GM18861 (cell line): ENCODE data around the gene CRAMP1.

ENCODE experiments used
- ATAC-seq: cut with Tn5 transposase; IDR thresholded peaks from one replicate; pipeline ENCODE4 v1.9.1; 2021; ENCODE audit not compliant: unreplicated experiment

The CRAMP1 gene, protein sequence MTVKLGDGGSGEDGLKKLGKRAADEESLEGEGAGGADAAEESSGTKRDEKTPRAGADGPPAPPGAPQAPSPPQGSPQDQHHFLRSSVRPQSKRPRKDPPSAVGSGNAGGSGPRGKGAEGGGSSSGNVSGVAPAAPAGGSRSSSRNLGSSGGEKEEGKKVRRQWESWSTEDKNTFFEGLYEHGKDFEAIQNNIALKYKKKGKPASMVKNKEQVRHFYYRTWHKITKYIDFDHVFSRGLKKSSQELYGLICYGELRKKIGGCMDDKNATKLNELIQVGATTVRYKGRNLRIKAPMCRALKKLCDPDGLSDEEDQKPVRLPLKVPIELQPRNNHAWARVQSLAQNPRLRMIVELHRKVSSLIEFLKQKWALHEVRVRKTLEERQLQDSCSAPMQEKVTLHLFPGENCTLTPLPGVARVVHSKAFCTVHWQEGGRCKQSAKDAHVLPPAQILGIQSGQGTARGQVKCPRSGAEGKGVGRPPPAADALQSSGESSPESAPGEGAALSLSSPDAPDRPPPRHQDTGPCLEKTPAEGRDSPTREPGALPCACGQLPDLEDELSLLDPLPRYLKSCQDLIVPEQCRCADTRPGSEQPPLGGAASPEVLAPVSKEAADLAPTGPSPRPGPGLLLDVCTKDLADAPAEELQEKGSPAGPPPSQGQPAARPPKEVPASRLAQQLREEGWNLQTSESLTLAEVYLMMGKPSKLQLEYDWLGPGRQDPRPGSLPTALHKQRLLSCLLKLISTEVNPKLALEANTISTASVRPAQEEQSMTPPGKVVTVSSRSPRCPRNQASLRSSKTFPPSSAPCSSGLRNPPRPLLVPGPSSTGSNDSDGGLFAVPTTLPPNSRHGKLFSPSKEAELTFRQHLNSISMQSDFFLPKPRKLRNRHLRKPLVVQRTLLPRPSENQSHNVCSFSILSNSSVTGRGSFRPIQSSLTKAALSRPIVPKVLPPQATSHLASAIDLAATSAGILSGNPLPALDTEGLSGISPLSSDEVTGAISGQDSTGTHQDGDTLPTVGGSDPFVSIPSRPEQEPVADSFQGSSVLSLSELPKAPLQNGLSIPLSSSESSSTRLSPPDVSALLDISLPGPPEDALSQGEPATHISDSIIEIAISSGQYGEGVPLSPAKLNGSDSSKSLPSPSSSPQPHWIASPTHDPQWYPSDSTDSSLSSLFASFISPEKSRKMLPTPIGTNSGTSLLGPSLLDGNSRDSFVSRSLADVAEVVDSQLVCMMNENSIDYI (N-terminal part only)

DNA sequence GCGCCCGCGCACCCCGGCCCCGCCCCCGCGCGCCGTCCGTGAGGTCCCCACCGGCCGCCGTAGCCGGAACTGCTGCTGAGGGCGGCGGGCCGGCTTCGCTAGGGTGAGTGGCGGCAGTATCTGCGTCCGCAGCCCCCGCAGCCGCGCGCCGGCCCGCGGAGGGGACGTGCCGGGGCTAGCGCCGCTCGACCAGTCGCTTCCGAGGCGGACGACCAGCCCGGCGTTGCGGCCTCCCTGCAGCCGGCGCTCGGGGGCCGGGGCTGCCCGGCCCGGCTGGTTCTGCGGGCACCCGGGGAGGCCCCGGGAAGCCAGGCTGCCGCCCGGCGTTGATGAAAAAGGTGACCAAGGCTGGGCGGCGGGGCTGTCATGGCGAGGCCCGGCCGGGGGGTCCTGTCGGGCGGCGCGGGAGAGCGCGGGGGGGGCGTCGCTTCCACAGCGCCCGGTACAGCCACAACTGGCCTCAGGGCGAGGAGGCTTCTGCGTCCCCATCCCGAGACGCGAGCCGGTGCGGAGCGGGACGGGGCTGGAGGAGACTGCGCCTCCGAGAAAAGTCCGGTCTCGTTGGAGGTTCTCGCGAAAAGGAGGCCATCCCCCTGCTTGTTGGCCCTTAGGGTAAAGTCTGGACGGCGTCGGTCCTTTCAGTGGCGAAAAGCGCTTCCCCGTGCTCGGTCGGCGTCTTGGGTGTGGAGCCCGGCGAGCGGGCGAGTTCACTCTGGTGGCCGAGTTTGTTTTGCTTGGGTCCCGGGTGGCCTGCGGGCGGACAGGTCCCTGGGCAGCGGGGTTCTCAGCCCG is at the start of gene CRAMP1:
Gene CRAMP1 (plus strand): TSS at position 41 of the 792 bp plus-strand sequence. CDS start 2,280 bp downstream, outside the sequence.
- ATAC-seq, result peak; percentile 6

DNA sequence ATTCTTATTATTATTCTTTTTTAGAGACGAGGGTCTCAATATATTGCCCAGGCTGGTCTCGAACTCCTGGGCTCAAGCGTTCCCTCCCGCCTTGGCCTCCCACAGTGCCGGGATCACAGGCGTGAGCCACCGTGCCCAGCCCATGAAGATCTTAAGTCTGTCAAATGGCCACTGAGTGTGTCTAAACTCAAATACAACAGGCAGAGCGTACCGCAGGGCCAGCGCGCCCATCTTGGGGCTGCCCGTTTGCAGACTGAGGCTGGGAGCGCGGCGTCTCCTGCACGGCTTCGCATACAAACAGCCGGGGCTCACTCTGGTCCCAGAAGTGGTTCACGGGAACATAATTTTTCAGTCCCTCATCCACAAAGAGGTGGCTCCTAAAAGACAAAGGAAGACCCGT is 48.4 kb upstream of the CRAMP1 start:
- no peak for ATAC-seq

DNA sequence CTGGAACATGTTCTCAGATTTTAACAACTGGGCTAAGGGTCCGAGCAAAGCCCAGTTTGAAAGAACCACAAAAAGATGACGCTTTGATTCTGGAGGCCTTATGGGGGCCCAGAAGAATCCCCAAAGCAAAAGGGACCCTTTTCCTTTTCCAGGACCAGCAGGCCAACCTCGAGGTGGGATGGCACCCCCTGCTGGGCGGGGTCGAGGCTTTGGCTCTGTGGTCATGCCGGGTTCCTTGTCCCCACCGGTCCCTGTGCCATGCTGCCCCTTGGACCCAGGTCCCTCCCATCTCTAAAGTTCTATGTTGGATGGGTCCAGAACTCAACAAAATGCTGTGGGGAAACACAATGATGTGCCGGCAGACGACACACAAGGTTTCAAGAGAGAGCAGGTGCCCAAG is 47.8 kb upstream of the CRAMP1 start:
- no peak for ATAC-seq

DNA sequence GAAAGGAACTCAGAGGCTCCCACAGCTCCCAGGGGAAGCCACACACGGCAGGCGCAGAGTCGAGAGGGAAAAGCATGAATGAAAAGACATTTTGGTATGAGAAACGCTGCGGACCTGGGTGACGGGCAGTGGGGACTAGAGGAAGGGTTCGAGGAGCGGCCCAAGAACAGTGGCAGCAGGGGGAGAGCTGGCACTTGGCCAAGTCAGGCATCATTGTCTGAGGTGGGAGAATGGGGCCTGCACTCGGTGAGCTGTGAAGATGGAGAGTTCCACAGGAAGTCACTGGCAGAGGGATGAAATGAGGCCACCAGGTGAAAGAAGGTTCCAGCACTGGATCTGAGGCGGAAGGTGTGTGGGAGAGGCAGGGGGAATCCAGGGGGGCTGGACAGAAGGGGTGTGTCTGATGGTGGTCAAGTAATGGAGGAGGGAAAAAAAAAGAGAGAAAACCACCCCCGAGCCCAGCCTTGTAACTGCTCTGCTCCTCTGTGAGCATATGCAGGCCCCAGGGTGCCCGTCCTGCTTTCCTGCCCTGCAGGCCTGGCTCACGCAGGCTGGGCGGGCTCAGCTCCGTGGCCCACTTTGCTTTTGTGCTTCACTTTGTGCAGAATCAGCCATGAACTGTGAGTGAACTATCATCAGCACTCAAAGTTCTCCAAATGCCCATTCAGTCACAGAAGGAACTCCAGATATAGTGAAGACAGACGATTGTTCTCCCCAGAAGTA is 46.9 kb upstream of the CRAMP1 start:
- ATAC-seq, result no peak

DNA sequence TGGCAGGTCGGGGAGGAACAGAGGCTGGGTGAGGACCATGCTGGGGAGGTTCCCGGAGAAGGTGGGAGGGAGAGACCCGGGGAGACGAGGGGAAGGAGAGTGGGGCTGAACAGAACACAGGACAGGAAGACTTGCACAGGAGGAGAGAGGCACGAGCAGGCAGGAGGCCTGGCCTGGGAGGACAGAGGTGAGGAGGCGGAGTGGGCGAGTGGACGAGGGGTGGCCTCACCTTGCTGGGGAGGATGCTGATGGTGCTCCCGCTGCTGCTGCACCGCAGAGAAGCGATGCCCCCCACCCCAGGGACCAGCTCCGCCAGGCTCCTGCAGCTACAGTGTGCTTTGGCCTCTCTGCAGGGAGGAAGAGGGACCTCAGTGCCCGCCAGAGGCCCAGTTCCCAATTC is 44.2 kb upstream of the CRAMP1 start:
- ATAC-seq, result no peak

DNA sequence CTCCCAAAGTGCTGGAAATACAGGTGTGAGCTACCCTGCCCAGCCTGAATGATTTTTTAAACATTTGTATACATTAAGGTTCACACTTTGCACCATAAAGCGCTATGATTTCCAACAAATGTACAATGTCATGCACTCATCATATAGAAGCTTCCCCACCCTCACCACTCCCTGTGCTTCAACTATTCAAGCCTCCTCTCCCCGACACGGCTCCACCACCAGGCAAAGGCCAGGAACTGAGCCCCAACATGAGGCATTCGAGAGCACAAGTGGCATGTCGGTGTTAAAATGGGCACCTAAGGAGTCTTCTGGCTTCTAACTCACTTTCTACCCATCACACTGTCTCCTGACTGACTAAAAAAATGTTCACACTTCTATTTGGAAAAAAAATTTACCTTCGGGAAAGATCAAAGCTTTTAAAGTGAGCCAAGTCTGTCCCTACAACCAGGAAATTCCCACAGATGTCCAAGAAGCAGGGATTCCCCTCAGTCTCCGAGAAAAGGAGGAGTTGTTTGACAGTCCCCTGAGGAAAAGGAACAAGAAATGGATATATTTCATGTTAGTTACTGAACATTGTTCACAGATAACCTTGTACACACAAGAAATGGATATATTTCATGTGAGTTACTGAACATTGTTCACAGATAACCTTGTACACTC is 41.0 kb upstream of the CRAMP1 start:
- ATAC-seq, result no peak

DNA sequence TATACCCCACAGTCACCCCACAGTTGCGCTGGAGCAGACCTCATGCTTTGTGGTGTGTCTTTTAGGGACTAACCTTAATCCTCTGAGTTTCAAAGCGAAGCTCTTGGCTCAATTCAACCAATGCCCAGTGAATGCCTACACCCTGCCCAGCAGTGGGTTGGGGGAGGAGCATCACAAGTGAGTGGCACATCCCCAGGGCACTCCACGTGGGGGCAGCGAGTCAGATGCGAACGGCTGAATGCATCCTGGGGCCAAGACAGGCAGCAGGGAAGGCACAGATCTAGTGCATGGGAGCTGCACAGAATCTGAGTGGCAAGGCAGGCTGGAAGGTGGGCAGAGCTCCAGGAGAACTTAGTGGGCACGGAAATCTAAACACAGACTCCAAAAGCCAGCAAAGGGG is 39.5 kb upstream of the CRAMP1 start:
- no peak for ATAC-seq

DNA sequence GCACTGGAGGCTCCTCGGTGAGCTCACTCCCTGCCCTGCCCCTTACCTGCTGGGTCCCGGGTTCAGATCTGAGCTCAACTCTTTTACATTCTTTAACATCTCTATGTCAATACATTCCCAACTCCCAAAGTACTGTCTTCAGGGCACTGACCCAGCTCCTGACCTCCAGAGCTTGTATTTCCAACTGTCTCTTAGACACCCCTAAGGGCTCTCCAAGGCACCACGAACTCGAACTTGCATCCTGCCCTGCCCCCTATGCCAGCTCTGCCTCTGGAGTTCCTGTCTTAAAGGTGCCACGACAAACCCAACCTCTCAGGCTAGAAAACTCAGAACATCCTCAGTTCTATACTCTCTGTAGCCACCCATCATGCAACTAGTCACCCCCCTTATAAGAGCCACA is 38.9 kb upstream of the CRAMP1 start:
- no peak for ATAC-seq

DNA sequence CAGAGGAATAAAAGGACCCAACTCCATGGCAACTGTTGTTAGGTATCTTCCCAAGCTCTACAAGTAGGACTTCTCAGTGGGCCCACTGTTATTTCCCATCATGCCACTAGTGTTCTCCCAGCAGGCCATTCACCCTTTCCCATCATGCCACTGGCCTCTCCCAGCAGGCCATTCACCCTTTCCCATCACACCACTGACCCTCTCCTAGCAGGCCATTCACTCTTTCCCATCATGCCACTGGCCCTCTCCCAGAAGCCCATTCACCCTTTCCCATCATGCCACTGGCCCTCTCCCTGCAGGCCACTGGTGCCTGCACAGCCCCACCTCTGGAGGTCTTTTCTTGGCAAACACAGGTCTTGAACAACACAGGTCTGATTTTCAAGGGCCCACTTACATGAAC is 36.6 kb upstream of the CRAMP1 start:
- ATAC-seq, result no peak

DNA sequence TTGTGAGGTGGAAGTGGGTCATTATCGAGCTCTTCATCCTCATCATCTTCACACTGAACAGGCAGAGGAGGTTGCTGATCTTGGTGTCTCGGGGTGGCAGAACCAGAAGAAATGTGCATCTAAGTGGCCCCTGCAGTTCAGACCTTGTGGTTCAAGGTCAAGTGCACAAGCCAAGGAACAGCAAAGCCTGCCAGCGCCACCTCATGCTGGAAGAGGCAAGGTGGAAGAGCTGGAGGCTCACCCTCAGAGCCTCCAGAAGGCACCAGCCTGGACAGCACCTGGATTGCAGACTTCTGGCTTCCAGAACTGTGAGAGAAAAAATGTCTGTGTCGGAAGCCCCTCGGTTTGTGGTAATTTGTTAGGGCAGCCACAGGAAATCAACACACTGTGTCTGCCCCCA is 32.9 kb upstream of the CRAMP1 start:
- ATAC-seq, result no peak

DNA sequence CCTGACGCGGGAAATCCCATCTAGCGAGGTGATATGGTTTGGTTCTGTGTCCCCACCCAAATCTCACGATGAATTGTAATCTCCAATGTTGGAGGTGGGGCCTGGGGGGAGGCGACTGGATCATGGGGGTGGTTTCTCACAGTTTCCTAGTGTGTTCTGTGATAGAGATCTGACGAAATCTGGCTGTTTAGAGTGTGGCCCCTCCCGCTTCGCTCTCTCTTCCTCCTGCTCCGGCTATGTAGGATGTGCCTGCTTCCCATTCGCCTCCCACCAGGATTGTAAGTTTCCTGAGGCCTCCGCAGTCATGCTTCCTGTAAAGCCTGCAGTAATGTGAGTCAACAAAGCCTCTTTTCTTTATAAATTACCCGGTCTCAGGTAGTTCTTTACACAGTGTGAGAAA is 31.9 kb upstream of the CRAMP1 start:
- no peak for ATAC-seq

DNA sequence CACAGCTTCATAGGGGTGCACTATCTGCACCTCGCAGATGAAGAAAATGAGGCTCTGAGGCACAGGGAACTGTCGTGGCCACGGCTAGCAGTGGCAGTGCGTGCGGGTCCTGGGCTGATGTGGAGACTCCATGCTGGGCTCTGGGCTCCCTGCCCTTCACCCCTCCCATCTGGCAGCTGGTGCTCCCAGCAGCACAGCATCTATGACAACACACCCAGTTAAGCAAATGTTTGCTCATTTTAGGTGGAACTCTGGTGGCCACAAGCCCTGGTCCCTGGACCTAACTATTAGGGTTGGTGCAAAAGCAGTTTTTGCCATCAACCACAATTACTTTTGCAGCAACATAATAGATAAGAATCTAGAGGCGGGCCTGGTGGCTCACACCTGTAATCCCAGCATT is 31.2 kb upstream of the CRAMP1 start:
- ATAC-seq, result no peak

DNA sequence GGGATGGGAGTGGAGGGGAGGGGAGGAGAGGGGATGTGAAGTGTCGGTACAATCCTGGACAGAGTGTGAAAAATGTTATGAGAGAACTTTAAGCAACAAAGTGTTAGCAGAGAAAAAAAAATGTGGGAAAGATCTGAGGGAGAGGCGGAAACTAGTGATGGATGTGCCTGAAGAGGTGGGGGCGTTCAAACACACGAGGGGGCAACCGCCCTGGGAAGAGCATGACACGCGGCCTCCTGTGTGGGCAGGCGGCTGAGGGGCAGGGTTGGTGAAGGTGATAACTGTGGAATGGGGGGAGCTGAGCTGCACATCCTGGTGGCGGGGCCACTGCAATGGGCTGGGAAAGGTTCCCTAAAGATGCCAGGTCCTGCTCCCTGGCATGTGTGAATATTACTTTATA is 30.4 kb upstream of the CRAMP1 start:
- ATAC-seq, result no peak

DNA sequence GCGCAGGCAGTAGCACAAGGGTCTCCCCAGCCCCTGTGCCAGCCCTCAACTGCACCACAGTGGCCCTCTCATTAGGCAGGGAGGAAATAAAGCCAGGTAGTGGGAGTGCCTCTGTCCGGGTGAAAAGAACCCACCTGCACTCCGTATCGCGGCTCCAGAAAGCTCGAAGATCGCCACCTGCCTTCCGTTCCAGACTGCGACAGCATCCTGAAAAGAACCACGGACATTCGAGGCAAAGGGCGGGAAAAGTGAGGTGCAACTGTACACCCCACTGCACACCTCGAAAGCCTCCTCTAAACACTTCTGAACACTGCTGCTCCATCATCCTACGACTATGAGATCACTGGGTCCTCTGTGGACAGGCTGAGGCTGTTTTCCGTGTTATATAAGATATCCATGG is 29.0 kb upstream of the CRAMP1 start:
- no peak for ATAC-seq

DNA sequence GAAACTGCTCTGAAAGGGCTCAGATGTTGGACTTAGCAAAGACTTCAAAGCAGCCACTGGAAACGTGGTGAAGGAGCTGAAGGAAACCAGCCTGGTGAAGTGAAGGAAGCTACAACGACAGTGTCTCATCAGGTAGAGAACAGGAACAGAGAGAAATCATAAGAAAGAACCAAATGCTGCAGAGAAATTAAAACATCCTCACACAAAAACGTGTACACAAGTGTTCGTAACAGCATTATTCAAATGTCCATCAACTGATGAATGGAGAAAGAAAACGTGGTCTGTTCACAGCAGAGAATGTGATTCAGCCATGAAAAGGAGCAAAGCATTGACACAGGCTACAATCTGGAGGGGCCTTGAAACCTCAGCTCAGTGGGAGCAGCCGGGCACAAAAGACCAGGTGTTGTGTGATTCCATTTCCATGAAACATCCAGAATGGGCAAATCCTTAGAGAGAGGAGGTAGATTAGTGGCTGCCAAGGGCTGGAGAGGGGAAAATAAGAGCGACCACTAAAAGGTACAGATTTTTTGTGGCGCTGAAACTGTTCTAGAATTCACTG is 27.2 kb upstream of the CRAMP1 start:
- ATAC-seq, result no peak

DNA sequence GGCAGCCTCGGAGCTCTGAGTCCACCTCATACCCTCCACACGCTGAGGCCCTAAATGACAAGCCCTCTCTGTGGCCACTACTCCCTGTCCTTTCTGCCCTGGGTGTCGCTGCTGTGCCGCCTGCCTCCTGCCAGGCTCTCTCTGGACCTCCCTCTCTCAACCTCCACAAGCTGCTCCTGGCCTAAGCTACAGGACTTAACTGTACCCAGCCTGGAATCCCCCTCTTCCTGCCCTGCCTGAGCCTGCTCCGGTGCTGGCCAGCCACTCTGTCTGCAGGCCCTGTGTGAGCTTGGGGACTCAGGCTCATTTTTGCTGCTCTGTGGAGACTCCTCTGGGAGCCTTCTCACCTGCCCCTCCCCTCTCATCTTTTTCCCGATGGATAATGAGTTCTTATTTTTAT is 21.8 kb upstream of the CRAMP1 start:
- no peak for ATAC-seq

DNA sequence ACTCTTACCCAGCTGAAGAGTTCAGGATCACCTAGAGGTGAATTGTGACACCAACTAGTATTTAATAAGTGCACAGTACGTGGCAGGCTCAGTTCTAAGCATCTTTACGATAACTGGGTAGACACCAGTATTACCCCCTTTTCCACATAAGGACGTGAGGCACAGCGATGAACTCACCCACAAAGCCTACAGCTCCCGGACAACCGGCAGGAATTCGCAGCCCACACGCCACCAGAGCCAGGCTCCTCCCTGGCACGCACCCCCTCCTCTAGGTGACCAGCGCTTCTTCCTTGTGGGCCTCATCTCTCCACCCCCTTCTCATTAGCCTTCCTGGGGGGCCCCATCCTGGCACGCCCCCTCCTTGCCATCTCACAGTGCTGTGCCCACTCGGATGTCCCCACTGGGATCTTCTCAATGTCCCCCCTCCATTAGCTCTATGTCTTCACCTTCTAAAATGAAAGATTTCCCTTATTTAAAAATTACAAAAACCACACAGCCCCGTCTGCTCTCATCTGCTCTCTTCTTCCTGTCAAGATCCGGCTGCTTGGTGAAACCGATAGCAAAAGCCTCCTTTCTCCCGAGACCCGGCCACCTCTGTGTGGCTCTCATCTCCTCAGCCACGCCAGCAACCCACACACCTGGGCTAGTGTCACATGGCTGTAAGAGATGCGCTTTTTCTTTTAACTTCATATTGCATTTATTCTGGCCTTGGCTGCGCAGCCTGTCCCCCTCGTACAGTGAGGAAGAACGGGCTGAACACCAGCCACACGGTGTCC is 21.0 kb upstream of the CRAMP1 start:
- no peak for ATAC-seq

DNA sequence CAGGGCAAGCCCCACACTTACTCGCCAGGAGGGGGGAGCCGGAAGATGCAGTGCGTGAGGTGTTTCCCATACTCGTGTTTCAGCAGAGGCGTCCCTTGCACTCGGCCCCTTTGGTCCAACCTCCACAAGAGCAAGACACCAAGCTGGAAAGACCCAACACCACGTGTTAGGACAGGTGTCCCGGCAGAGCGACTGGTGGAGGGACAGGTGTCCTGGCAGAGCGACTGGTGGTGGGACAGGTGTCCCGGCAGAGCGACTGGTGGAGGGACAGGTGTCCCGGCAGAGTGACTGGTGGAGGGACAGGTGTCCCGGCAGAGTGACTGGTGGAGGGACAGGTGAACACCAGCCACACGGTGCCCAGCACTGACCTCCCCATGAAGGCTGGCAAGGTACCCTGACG is 19.7 kb upstream of the CRAMP1 start:
- ATAC-seq, result no peak
